Melanocyte of skin (primary cell): ENCODE results near the gene PEA15. TPM values are rescaled to one million over a fixed set of nuclear protein-coding genes. Genes with fewer than 3 reads are reported as not detected.

Experiments used
- total RNA-seq, 2 donors: library from RNA; depleted of rRNA; stranded (reverse); fragments of >200 nt; gene quantifications; 2 replicates each; pipeline ENCODE4 v1.2.3, GENCODE V29; 2012

PEA15 gene
- 10 to 100 TPM; 60.6 to 79.9 TPM for total RNA-seq

GRCh38 chr1:160205242-160206035 lies at the start of gene PEA15:
TSS of gene PEA15 (plus strand) at chr1:160205384. CDS start at chr1:160211545, 6,161 bp downstream.

GRCh38 chr1:160189649-160190625 lies 15.2 kb upstream of the PEA15 start, which contains the start of gene CASQ1:
TSS of gene CASQ1 (plus strand) at chr1:160190575. CDS start at chr1:160190752, 177 bp downstream.

GRCh38 chr1:160261893-160262794 lies 57.0 kb downstream of the PEA15 start, which contains the start of gene DCAF8:
TSS of gene DCAF8 (minus strand) at chr1:160262549. CDS start at chr1:160244008, 18,541 bp downstream.

Other genes with a start within 250 kb of the PEA15 start
- gene PIGM, start 173.4 kb upstream of the PEA15 start, total RNA-seq, result 1 to 10 TPM; 4.8 to 5.0 TPM
- under 1 TPM in 1 of 2 donors, not detected in 1; under 0.01 TPM for gene KCNJ10, start 135.2 kb upstream of the PEA15 start, total RNA-seq
- not detected for gene KCNJ9, start 123.8 kb upstream of the PEA15 start, total RNA-seq
- 100 to 1,000 TPM in 1 of 2 donors, 10 to 100 TPM in 1; 88.4 to 172 TPM for gene IGSF8, start 106.8 kb upstream of the PEA15 start, total RNA-seq
- gene ATP1A2, start 89.6 kb upstream of the PEA15 start, total RNA-seq, result not detected
- under 1 TPM in 1 of 2 donors, not detected in 1; under 0.01 TPM for gene ATP1A4, start 53.8 kb upstream of the PEA15 start, total RNA-seq
- not detected for gene CASQ1, start 14.8 kb upstream of the PEA15 start, total RNA-seq
- 10 to 100 TPM; 59.3 to 75.0 TPM for gene DCAF8, start 57.2 kb downstream of the PEA15 start, total RNA-seq
- 10 to 100 TPM; 46.0 to 61.9 TPM for gene PEX19, start 79.7 kb downstream of the PEA15 start, total RNA-seq
- gene COPA, start 137.9 kb downstream of the PEA15 start, total RNA-seq, result 100 to 1,000 TPM; 133 to 194 TPM
- 100 to 1,000 TPM; 110 to 132 TPM for gene NCSTN, start 138.0 kb downstream of the PEA15 start, total RNA-seq
- gene NHLH1, start 161.7 kb downstream of the PEA15 start, total RNA-seq, result under 1 TPM; under 0.01 TPM
- 1 to 10 TPM; 4.7 to 4.8 TPM for gene VANGL2, start 195.2 kb downstream of the PEA15 start, total RNA-seq